Measurements from ENCODE around the gene MED7. TPM values are rescaled to one million over a fixed set of nuclear protein-coding genes. Genes with fewer than 3 reads are reported as not detected.
A peak's percentile ranks its signal among the peaks of the same experiment; 100 is the strongest.

The MED7 gene
- total and polyA plus RNA-seq, 7 donors = 9.7 to 19.2 (median 14.9) TPM

DNA sequence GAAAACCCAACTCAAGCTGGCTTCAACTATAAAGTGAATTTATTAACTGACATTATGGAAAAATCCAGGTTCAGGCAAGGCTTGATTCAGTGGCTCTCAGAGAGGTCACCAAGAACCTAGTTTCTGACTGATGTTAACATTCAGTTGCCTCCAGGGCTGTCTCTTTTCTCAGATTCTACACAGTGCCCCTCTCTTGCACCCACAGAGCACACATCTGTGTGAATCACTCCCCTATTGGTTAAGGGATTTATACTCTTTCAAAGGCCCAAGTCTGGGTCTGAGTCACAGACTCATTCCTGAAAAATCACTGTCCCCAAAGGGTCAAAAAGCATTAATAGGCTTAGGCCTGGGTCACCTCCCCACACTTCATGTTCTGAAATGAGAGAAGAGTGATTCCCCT, 27.7 kb downstream of the MED7 start:
- intact Hi-C loops (cut with DNase I) = no loop called here
- no peaks in the 10 kb centered on the region for H3K27me3 ChIP-seq
- no peaks in the 10 kb centered on the region for H3K9me3 ChIP-seq
- H3K27ac ChIP-seq = no peak overlapping the region
- TF ChIP-seq EP300 (IDR thresholded peaks at IDR 0.05) = no peak
- no peak for TF ChIP-seq POLR2A (IDR thresholded peaks at IDR 0.05)
- TF ChIP-seq CTCF (IDR thresholded peaks at IDR 0.05) = no peak
- TF ChIP-seq POLR2AphosphoS5 (IDR thresholded peaks at IDR 0.05) = no peak
- DNase-seq = no peak
- no peaks in the 10 kb centered on the region for H3K36me3 ChIP-seq
- no peak overlapping the region for H3K4me3 ChIP-seq
- no peaks in the 10 kb centered on the region for H3K4me1 ChIP-seq

GRCh38 chr5:157113002-157113401, 29.7 kb downstream of the MED7 start:
- WGBS, 2 donors = 62 to 68% methylated on average over 5 of the region's 5 CpGs
- Histone ChIP-seq H3K36me3 (no peaks in the 10 kb centered on the region), H3K4me1 (no peaks in the 10 kb centered on the region), H3K27ac (no peak overlapping the region), H3K27me3 (no peaks in the 10 kb centered on the region), H3K9me3 (no peaks in the 10 kb centered on the region), H3K4me3 (no peak overlapping the region)
- no peak for DNase-seq
- intact Hi-C loops (cut with DNase I) = no loop called here
- TF ChIP-seq EP300 (IDR thresholded peaks at IDR 0.05) (no peak), CTCF (IDR thresholded peaks at IDR 0.05) (no peak), POLR2A (IDR thresholded peaks at IDR 0.05) (no peak), POLR2AphosphoS5 (IDR thresholded peaks at IDR 0.05) (no peak)

DNA sequence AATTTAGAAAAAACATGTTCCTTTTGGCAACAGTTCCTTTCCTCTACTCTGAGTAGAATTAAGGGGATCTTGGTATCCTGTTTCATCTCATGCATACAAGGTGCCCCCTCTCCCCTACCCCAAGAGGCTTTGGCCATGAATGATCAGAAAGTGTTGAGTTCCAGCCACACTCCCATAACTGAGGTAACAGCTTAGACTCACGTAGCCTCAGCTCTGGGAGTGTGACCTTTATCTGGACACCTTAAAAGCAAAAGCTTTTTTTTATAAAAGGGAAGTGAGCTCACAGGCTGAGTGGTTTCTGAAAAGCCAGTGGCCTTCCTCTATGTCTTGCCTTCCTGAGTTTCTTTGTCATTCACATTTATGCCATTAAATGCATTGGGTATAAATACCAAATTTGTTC, 32.9 kb downstream of the MED7 start:
- WGBS, 2 donors = 34 to 61% methylated on average over 1 of the region's 1 CpG
- Histone ChIP-seq H3K27me3 (no peaks in the 10 kb centered on the region), H3K4me1 (no peaks in the 10 kb centered on the region), H3K9me3 (no peaks in the 10 kb centered on the region), H3K27ac (peak overlapping the region in 2 of 4 donors; percentile 28 to 51), H3K4me3 (no peak overlapping the region), H3K36me3 (no peaks in the 10 kb centered on the region)
- TF ChIP-seq POLR2A (IDR thresholded peaks at IDR 0.05) = no peak
- no peak for TF ChIP-seq EP300 (IDR thresholded peaks at IDR 0.05)
- TF ChIP-seq CTCF (IDR thresholded peaks at IDR 0.05) = no peak
- no peak for TF ChIP-seq POLR2AphosphoS5 (IDR thresholded peaks at IDR 0.05)
- intact Hi-C loops (cut with DNase I) = no loop called here
- DNase-seq = no peak

DNA sequence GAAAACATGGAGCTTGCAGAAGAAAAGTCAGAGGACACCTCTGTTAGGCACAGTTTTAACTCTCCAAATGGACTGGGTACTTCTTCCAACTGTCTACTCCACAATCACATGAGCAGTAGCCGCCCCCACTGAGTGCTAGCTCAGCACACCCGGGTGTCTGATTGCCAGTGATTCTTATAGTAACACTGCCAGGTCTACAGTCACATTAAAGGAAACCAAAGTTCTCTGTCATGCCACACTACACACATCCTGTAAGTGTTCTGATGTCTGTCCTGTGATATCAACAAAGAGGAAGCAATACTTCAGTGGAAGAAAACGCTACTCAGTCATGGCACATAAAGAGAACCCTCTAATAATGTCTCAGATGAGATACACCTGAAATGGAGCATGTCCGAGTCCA, 33.7 kb downstream of the MED7 start, which contains the start of gene HAVCR2:
Gene HAVCR2 (minus strand): TSS at position 69 of the 400 bp plus-strand sequence. CDS start 61 bp downstream, at position 8.
- WGBS, 2 donors = 44 to 69% methylated on average over 4 of the region's 4 CpGs
- H3K4me3 ChIP-seq = peak within 1 kb of the TSS in 2 of 4 donors; percentile 20 to 27
- DNase-seq = no peak
- TF ChIP-seq EP300 (IDR thresholded peaks at IDR 0.05) = no peak
- no peak for TF ChIP-seq POLR2A (IDR thresholded peaks at IDR 0.05)
- peak in 2 of 4 donors; percentile 25 to 35 for TF ChIP-seq POLR2AphosphoS5 (IDR thresholded peaks at IDR 0.05)
- TF ChIP-seq CTCF (IDR thresholded peaks at IDR 0.05) = no peak
- intact Hi-C loops (cut with DNase I) = no loop called here
- no peaks in the 10 kb centered on the region for H3K4me1 ChIP-seq
- H3K9me3 ChIP-seq = no peaks in the 10 kb centered on the region
- H3K27me3 ChIP-seq = no peaks in the 10 kb centered on the region
- H3K27ac ChIP-seq = peak within 1 kb of the TSS in 3 of 4 donors; percentile 28 to 51 (median 32)
- H3K36me3 ChIP-seq = no peaks in the 10 kb centered on the region

DNA sequence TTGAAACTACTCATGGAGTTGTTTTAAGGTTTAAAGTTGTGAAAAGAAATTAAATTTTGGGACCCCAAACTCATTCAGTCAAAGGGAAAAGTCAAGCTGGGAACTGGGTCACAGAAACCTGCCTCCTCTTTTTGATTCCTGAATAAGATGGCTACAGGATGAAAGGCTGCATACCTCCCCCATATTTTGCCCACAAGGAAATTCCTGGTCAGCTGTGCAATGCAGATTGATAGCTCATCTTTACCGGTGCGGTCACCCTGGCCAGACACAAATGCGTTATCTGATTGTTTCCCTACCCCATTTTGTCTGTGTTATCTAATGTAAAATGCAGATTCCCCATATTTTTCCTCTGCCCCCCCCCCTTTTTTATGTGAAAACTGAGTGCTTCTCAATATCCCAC, 35.2 kb downstream of the MED7 start:
- DNase-seq = no peak
- Histone ChIP-seq H3K4me1 (no peaks in the 10 kb centered on the region), H3K27me3 (no peaks in the 10 kb centered on the region), H3K9me3 (no peaks in the 10 kb centered on the region), H3K27ac (peak overlapping the region in 2 of 4 donors; percentile 32 to 34), H3K36me3 (no peaks in the 10 kb centered on the region), H3K4me3 (peak overlapping the region in 2 of 4 donors; percentile 10 to 20)
- intact Hi-C loops (cut with DNase I) = no loop called here
- TF ChIP-seq POLR2A (IDR thresholded peaks at IDR 0.05) (no peak), CTCF (IDR thresholded peaks at IDR 0.05) (no peak), EP300 (IDR thresholded peaks at IDR 0.05) (no peak), POLR2AphosphoS5 (IDR thresholded peaks at IDR 0.05) (no peak)
- 74 to 86% methylated on average over 3 of the region's 3 CpGs for WGBS, 2 donors

Data from sigmoid colon (tissue), 7 donors.